ENCODE data around the gene PSMD11. TPM values are rescaled to one million over a fixed set of nuclear protein-coding genes. Genes with fewer than 3 reads are reported as not detected.

The PSMD11 gene
- polyA plus RNA-seq, 1 of the 3 experiments (the other 2 are of a cell fraction), result 63.1 TPM

DNA sequence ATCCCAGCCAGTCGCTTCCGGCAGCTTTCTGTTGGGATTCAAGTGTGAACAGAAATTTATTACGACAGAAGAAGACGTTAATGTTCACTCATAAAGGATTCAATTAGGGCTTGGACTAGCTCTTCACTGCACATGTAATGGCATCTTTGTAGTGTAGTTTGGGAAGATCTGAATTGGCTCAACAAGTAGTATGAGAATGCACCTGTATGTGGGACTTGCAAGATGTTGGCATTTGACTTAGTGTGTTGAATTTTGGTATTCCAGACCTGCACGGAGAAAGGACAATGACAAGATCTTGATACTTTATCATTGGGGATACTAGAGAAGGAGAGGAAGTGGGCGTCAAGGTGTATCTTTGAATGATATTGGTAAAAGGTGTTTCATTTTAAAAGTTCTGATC, 1.2 kb downstream of the PSMD11 start:
- H3F3A ChIP-seq (replicated peaks; ENCODE audit: insufficient read depth), result no peaks in the 10 kb centered on the region
- no peaks in the 10 kb centered on the region for H3K27me3 ChIP-seq (ENCODE audit: insufficient read depth)
- H4K20me1 ChIP-seq (ENCODE audit: insufficient read depth), result peaks cover 44% of the 10 kb centered on the region
- peak overlapping the region; percentile 95 for H3K4me2 ChIP-seq
- peaks cover 27 to 38% of the 10 kb centered on the region in 2 experiments for H3K36me3 ChIP-seq (replicated peaks in 1 of 2; ENCODE audit: control insufficient read depth in 1 of 2, insufficient read depth in 2 of 2, low read length in 1 of 2)
- peak overlapping the region; percentile 6 to 80; a peak in 2 of 4 replicates for H3K27ac ChIP-seq (ENCODE audit: low read depth in 2 of 2, low read length in 1 of 2)
- H2AFZ ChIP-seq (ENCODE audit: low read depth), result no peak overlapping the region
- no peaks in the 10 kb centered on the region for H3K9me3 ChIP-seq
- POLR2A ChIA-PET, result interaction anchor here (0.9 to 1.4 kb wide), 2 partner anchors 13 to 42 kb away, joined by 3 to 9 read pairs; partner anchors contain the start of gene CDK5R1
- peak overlapping the region; percentile 82 to 96 for H3K4me3 ChIP-seq (ENCODE audit: low read depth in 2 of 2, low read length in 1 of 2)
- H3K79me2 ChIP-seq (ENCODE audit: insufficient read depth), result peaks cover 62% of the 10 kb centered on the region
- H3K4me1 ChIP-seq (ENCODE audit: control insufficient read depth in 1 of 2, insufficient read depth in 2 of 2, low read depth in 1 of 2, low read length in 1 of 2), result peaks cover 14% of the 10 kb centered on the region in 2 experiments; a peak in 3 of 4 replicates
- CTCF ChIA-PET, result interaction anchor here (1.9 to 4.8 kb wide), 4 partner anchors 8 to 309 kb away, joined by 6 to 56 read pairs (median 8); no protein-coding TSS in a partner anchor
- TF ChIP-seq EZH2phosphoT487 (IDR thresholded peaks at IDR 0.05; ENCODE audit: borderline replicate concordance, low read depth), result no peak
- no peak for TF ChIP-seq USF2 (IDR thresholded peaks at IDR 0.05; ENCODE audit: borderline replicate concordance, low read depth, low read length)
- no peak for TF ChIP-seq FOXJ3 (CRISPR knock-in tag; IDR thresholded peaks at IDR 0.05)
- TF ChIP-seq NRF1 (IDR thresholded peaks at IDR 0.05; ENCODE audit: low read depth, low read length), result no peak
- no peak for TF ChIP-seq RFX5 (IDR thresholded peaks at IDR 0.05; ENCODE audit: low read length)
- TF ChIP-seq GABPA (IDR thresholded peaks at IDR 0.05; ENCODE audit: low read depth), result no peak
- TF ChIP-seq PBX3 (IDR thresholded peaks at IDR 0.05), result no peak
- no peak for TF ChIP-seq USF1 (IDR thresholded peaks at IDR 0.05; ENCODE audit: borderline replicate concordance, low read depth)
- TF ChIP-seq NFIC (IDR thresholded peaks at IDR 0.05; ENCODE audit: borderline replicate concordance), result no peak
- no peak for TF ChIP-seq IRF3 (IDR thresholded peaks at IDR 0.05; ENCODE audit: low read depth, low read length)
- no peak for TF ChIP-seq RAD21 (IDR thresholded peaks at IDR 0.05; ENCODE audit: low read length)
- TF ChIP-seq SIN3A (IDR thresholded peaks at IDR 0.05; ENCODE audit: borderline replicate concordance, low read depth, low read length), result no peak
- no peak for TF ChIP-seq YY1 (IDR thresholded peaks at IDR 0.05; ENCODE audit: low read depth)
- no peak for DNase-seq
- 10% methylated on average over 6 of the region's 6 CpGs for WGBS (ENCODE audit: low lambda C conversion rate)
- no peaks in the 10 kb centered on the region for H3K9me2 ChIP-seq
- H3K9ac ChIP-seq, result peak overlapping the region; percentile 95; the same call in 1 of the 2 replicates

All from SK-N-SH (cell line).